Fibroblast of skin of left quadriceps (primary cell): ENCODE results near the gene MRPL20.
A peak's percentile ranks its signal among the peaks of the same experiment; 100 is the strongest.
"Not testable (repeated sequence)": the region's sequence is repeated elsewhere in the genome, so short reads cannot be mapped to it uniquely, and the experiment has no call there.

Source experiments
- DNase-seq, 2 experiments: peaks; one replicate each; pipeline ENCODE4 v3.0.0-alpha.2; 2013; ENCODE audit warnings: low read depth in 2 of 2

The MRPL20 gene

GRCh38 chr1:1406101-1406820 is 832 bp downstream of the MRPL20 start:
- no peak for DNase-seq

- no peak for DNase-seq
These were observed 3.4 kb downstream of the MRPL20 start for GRCh38 chr1:1403653-1404052.

- not testable (repeated sequence) for DNase-seq
These were observed 4.1 kb downstream of the MRPL20 start for GRCh38 chr1:1402901-1403392.

GRCh38 chr1:1402072-1402900 is 4.8 kb downstream of the MRPL20 start:
- peak in 1 of 2 experiments; percentile 17 for DNase-seq

DNA sequence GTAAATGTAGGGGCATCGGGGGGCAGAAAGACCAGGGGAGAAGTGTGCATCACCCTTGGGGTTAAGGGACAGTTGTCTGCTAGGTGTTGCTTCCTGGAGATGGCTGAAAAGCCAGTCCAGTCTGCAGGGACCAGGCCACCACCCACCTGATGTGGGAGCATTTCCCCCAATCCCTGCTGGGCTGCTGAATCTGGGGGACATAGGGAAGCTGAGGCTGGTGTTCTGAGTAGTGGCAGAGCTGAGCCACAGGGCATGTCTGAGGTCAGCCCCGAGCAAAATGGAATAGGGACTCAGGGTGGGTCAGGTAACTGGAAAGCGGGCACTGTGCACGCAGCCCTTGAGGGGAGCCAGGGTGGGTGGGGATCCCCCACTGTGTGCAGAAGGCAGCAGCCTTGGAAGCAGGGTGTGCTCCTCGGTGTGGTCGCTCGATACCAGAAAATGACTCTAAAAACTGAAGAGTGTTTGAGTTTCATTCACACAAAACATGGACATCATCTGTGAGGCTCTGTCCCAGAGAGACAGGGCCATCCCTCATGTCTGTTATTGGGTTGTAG is 5.6 kb downstream of the MRPL20 start:
- no peak for DNase-seq

DNA sequence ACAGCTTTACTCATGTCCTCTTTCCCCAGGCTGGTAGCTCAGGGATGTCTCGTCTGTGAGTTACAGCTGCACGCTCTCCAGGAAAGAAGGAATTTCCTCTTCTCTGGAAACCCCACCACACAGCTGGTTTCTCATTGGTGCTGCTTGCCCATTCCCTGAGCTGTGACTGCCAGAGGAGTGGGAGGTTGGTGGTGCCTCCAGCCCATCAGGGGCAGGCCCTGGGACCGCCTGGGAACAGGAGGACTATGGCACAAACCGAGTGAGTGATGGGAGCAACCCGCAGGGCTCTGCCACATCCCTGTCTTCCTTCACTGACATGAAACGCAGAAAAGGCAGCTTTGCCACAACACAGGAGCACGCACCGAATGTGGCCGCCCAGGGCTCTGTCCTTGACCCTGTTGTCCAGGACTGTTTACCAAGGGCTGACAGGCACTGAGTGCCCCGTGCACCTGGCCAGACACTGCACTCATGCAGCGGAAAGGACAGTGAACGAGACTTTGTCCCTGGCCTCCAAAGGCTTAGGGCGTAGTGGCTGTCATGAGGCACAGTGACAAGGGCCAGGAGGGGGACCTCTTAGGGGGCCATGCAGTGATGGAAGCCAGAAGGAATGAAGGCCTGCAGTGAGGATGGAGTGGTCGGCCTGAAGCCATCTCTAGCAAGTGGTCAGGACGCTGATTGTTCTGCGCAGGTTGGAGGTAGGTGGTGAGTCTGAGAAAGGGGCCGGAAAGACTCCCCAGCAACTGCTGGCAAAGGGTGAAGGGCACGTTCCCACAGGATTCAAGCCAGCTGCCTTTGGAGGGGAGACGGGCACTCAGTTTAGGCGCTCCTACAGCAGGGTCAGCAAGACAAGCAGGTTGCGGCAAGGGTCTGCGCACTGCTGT is 6.3 kb downstream of the MRPL20 start:
- DNase-seq = no peak

- no peak for DNase-seq
These were observed 7.1 kb downstream of the MRPL20 start for GRCh38 chr1:1399872-1400575.

DNA sequence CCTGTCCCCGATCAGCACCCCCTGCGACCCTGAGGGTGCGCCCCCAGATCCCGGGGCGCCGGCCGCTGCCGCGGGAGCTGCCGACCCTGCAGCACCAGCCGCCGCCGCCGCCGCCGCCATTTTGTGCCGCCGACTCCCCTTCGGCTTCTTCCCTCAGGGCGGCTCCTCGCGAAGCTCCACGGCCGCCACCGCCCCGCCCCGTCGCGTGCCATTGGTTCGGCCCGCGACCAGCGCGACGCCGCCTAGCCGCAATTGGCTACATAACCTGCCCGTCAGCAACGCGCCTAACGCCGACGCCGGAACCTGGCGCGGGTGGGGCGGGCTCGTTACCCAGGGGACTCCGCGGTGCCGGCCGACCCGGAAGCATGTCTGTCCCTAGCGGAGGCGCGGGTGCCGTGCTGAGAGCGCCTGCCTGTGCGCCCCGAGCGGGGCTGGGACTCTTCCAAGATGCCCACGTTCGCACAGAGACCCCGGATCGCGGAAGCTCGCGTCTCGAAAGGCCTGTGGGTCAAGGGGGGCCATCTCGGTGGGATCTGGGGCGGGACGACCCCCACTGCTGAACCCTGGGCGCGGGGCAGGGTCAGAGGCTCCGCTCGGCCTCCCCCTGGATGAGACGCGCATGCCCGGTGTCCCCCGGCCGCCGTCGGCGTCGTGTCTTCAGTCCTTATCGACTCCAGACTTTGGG is 7.8 kb downstream of the MRPL20 start, which contains the start of gene CCNL2:
TSS of gene CCNL2 (minus strand) at position 149 of the 685 bp plus-strand sequence. CDS start at position 120, 29 bp downstream.
- DNase-seq = peak; percentile 96 to 97

GRCh38 chr1:1398677-1399186 is 8.4 kb downstream of the MRPL20 start:
- DNase-seq = no peak

GRCh38 chr1:1397839-1398523 is 9.1 kb downstream of the MRPL20 start:
- DNase-seq = no peak

DNA sequence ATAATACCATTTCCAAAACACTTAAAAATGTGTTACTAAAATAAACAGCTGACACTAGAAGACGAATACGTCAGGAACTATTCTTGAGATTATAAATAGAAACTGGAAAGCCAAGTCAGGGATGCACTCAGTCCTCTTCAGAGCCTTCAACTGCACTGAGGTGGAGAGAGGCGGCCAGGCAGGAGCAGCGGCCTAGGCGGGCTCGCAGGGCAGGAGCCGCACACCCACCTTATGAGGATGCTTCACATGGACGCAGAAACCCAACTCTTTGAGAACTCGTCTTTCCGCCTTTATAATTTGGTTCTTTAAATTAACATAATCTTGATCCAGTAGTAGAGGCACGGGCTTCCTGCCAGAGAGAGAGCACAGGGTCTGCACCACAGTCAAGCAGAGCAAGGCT is 11.9 kb downstream of the MRPL20 start:
- no peak for DNase-seq

- DNase-seq = no peak
These were observed 13.0 kb downstream of the MRPL20 start for GRCh38 chr1:1394116-1394515.

GRCh38 chr1:1393428-1393827 is 13.7 kb downstream of the MRPL20 start:
- no peak for DNase-seq

DNA sequence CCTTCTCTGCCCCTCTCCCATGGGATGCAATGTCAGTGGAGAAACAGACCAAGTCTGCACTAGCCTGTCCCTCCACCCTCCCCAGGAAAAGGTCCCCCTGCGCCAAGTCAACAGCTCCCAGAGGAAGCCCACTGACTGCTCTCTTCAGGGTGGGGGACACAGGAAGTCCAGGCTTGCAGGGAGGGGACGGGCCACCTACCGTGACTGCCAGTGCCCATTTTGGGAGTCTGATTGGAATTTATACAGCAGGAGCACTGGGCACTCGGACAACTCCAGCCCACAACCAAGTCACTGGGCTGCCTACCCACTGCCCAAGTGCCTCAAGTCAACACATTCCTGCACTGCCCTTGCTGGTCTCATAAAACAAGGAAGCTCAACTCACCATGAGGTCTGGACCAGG is 14.1 kb downstream of the MRPL20 start:
- no peak for DNase-seq

DNA sequence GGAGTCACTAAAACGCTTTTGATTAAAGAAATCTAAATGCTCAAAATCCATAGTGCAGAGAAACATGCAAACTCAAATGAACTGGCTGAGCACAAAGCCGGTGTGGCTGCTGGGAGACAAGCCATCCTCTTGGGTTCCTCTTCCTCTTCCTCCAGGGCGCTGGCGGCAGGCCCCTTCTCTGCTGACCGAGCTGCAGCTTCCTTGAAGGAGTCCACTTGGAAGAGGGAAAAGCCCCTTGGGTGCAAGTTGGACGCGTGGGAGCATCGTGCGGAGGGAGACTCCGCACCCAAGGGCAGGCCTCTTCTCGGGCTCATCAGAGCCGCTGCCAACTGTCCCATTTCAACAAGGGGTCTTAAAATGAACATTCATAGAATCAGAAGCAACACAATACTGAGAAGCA is 15.9 kb downstream of the MRPL20 start:
- no peak for DNase-seq

DNA sequence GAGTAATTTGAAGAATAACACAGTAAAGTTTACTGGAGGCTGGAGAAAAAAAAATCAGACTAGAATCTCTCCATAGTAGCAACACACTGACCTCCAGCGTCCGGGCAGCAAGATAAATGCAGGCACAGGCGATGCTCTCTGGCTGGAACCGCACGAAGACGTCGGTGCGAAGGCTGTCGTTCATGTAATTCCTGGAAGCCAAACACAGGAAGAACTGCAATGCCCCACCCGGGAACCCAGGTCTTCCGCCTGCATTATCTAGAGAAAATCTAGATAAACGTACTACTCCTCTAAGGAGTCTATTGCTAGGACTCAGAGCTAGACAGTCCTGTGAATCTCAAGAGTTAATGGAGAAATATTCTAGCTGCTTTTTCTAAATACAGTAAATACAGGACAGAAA is 16.4 kb downstream of the MRPL20 start:
- no peak for DNase-seq

GRCh38 chr1:1388078-1388472 is 19.0 kb downstream of the MRPL20 start:
- no peak for DNase-seq

DNA sequence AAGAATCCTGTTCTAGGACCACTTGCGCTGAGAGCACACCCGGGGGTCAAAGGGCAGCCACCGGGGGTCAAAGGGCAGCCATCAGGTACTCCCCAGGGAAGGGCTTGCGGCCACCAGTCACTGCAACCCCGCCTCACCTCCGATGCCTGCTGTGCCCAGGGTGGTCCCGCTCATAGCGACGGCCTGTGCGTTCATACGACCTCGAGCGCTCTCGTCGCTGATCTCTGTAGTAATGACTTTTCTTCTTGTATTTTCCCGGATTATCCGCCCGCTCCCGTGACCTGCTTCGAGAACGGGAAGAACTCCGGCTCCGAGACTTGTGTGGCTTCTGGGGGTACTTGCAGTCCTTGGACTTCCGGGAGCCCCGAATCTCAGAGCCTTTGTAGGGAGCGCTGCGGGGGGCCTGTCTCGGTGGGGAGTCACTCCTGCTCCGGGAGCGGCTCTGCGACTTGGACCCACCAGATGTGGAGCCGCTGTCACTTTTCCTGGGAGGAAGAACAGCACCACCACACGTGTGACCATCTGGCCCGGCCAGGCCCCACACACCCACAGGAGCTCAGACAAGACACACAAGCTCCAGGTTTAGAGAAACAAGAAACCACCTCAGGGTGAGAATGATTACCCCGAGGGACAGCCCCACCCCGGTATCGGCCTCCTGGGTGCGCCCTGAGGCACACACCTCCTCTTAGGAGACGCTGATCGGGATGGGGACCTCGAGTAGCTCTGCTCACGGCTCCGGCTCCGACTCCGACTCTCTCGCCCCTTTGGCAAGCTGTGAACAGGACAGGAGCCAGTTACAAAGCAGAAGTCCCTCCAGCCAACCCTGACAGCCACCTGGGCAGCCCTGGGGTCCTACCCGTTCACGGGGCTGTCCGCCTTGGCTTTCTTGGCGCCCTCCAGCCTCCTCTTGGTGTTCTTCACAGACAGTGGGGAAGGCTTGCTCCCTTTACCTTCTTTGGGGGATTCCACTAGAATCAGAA is 19.7 kb downstream of the MRPL20 start:
- no peak for DNase-seq
